Lung (tissue), 12 donors: ENCODE data around the gene TMEM128. TPM values are rescaled to one million over a fixed set of nuclear protein-coding genes. Genes with fewer than 3 reads are reported as not detected.
"Not testable (repeated sequence)": the region's sequence is repeated elsewhere in the genome, so short reads cannot be mapped to it uniquely, and the experiment has no call there.

Experiments used
- ATAC-seq: fragments of 200-7000 bp; cut with Tn5 transposase; one replicate; pipeline ENCODE4 v1.9.1; 2020; ENCODE audit warnings: moderate number of reproducible peaks; ENCODE audit not compliant: insufficient read depth, low FRiP score
- DNase-seq, 3 donors: peaks; one replicate each; pipeline ENCODE4 v3.0.0-alpha.2; 2013 to 2017
- H3K27ac ChIP-seq, 2 donors: one replicate each; pipeline ENCODE4 v1.5.1; 2013; ENCODE audit warnings: mild to moderate bottlenecking in 2 of 2, moderate library complexity in 2 of 2, control low read depth in 1 of 2, inconsistent platforms in 1 of 2, low read depth in 1 of 2, low read length in 1 of 2
- H3K27me3 ChIP-seq, 3 donors: one replicate each; pipeline ENCODE4 v1.5.1; 2013; ENCODE audit warnings: low read length in 2 of 3; ENCODE audit not compliant: control insufficient read depth in 3 of 3, insufficient read depth in 3 of 3
- H3K36me3 ChIP-seq, 4 donors: one replicate each; pipeline ENCODE4 v1.5.1; 2013; ENCODE audit warnings: low read length in 4 of 4, mild to moderate bottlenecking in 1 of 4, moderate library complexity in 1 of 4; ENCODE audit not compliant: control insufficient read depth in 4 of 4, insufficient read depth in 4 of 4
- H3K4me1 ChIP-seq, 5 donors: one replicate each; pipeline ENCODE4 v1.5.1; 2013; ENCODE audit warnings: low read length in 5 of 5, mild to moderate bottlenecking in 2 of 5, moderate library complexity in 1 of 5; ENCODE audit not compliant: control insufficient read depth in 5 of 5, insufficient read depth in 5 of 5
- H3K4me3 ChIP-seq: one replicate; pipeline ENCODE4 v1.5.1; 2013; ENCODE audit warnings: mild to moderate bottlenecking, control low read depth, moderate library complexity
- H3K9ac ChIP-seq, 2 donors: one replicate each; pipeline ENCODE4 v1.5.1; 2013; ENCODE audit warnings: low read length in 2 of 2, control low read depth in 1 of 2; ENCODE audit not compliant: insufficient read depth in 1 of 2
- H3K9me3 ChIP-seq, 4 donors: one replicate each; pipeline ENCODE4 v1.5.1; 2013; ENCODE audit warnings: low read length in 3 of 4, mild to moderate bottlenecking in 1 of 4, moderate library complexity in 1 of 4; ENCODE audit not compliant: control insufficient read depth in 4 of 4, insufficient read depth in 3 of 4
- CTCF ChIP-seq: IDR thresholded peaks from 2 replicates; pipeline ENCODE4 v1.5.1; 2012; ENCODE audit warnings: mild to moderate bottlenecking; ENCODE audit errors: control extremely low read depth, extremely low read depth
- WGBS, 2 donors: extraction: QIAGEN DNeasy Blood & Tissue Kit; methylation state at CpG; one replicate each; pipeline ENCODE4 v1.1.7; 2013; 5-methylcytosine and 5-hydroxymethylcytosine counted together
- polyA plus RNA-seq, 2 donors: library from polyadenylated mRNA; stranded (reverse); fragments of 200-250 nt; gene quantifications; one replicate each; pipeline ENCODE4 v1.2.1, GENCODE V29; 2013
- total RNA-seq, 2 donors: library from RNA; depleted of rRNA in 1 of 2; stranded (reverse); fragments of >200 nt in 1 of 2; gene quantifications; one replicate each; pipeline ENCODE4 v1.2.1, GENCODE V29; 2014 to 2021
- donor health status: control.
- donor health status: control.
- donor health status: Bipolar disorder and iron deficiency.
- donor health status: healthy.
- donor health status: DM: yes; HTN: yes; CAD: no.

TMEM128 gene
- total and polyA plus RNA-seq, 4 donors, result 27.5 to 31.3 (median 29.2) TPM

- peak overlapping the region; percentile 97 to 99 for H3K27ac ChIP-seq
- no peak for TF ChIP-seq CTCF
- whole genome bisulfite sequencing, 2 donors, result 25 to 33% methylated on average over 10 of the region's 10 CpGs
- ATAC-seq, result no peak
- H3K4me1 ChIP-seq, result peaks cover 4 to 15% (median 6%) of the 10 kb centered on the region in 5 donors
- peak overlapping the region; percentile 93 for H3K4me3 ChIP-seq
- no peak for DNase-seq
- H3K27me3 ChIP-seq, result no peaks in the 10 kb centered on the region
- no peaks in the 10 kb centered on the region for H3K9me3 ChIP-seq
- H3K36me3 ChIP-seq, result peaks cover 7 to 15% (median 12%) of the 10 kb centered on the region in 4 donors
- H3K9ac ChIP-seq, result peak overlapping the region; percentile 74 to 85
Observed at GRCh38 chr4:4248885-4249203, 821 bp upstream of the TMEM128 start.

- H3K4me1 ChIP-seq, result peaks cover 4 to 15% (median 6%) of the 10 kb centered on the region in 5 donors
- WGBS, 2 donors, result 0 to 1% methylated on average over 12 of the region's 12 CpGs
- peak overlapping the region; percentile 93 for H3K4me3 ChIP-seq
- DNase-seq (peak in 1 of 3 donors; percentile 45), ATAC-seq (no peak)
- TF ChIP-seq CTCF, result no peak
- H3K36me3 ChIP-seq, result peaks cover 13 to 19% (median 16%) of the 10 kb centered on the region in 4 donors
- H3K9ac ChIP-seq, result peak overlapping the region; percentile 85
- peak overlapping the region; percentile 97 to 99 for H3K27ac ChIP-seq
- H3K27me3 ChIP-seq, result no peaks in the 10 kb centered on the region
- no peaks in the 10 kb centered on the region for H3K9me3 ChIP-seq
Observed at GRCh38 chr4:4247696-4248028, 361 bp downstream of the TMEM128 start.

GRCh38 chr4:4245172-4245571, 2.9 kb downstream of the TMEM128 start:
- H3K27ac ChIP-seq, result no peak overlapping the region
- H3K27me3 ChIP-seq, result no peaks in the 10 kb centered on the region
- peaks cover 15 to 27% (median 25%) of the 10 kb centered on the region in 4 donors for H3K36me3 ChIP-seq
- no peak for ATAC-seq
- no peak for DNase-seq
- WGBS, 2 donors, result 94 to 100% methylated on average over 1 of the region's 1 CpG
- peaks cover 4 to 15% (median 6%) of the 10 kb centered on the region in 5 donors for H3K4me1 ChIP-seq
- TF ChIP-seq CTCF, result no peak
- no peaks in the 10 kb centered on the region for H3K9me3 ChIP-seq
- no peak overlapping the region for H3K9ac ChIP-seq
- no peak overlapping the region for H3K4me3 ChIP-seq

- not testable (repeated sequence) for H3K27me3 ChIP-seq, H3K9ac ChIP-seq, H3K4me1 ChIP-seq, ATAC-seq, H3K4me3 ChIP-seq, H3K9me3 ChIP-seq, DNase-seq, H3K27ac ChIP-seq
- H3K36me3 ChIP-seq, result peaks cover 20 to 28% (median 26%) of the 10 kb centered on the region in 4 donors
- WGBS, 2 donors, result 95 to 96% methylated on average over 3 of the region's 3 CpGs
Observed at GRCh38 chr4:4239551-4239950, 8.5 kb downstream of the TMEM128 start.
